Islet precursor cell (in vitro differentiated cells): ENCODE results near the gene KRTAP10-10.

Source experiments
- DNase-seq: peaks from one replicate; pipeline ENCODE4 v3.0.0-alpha.2; 2018

Gene KRTAP10-10

GRCh38 chr21:44686000-44686781 lies 49.0 kb downstream of the KRTAP10-10 start:
- no peak for DNase-seq

GRCh38 chr21:44686843-44687561 lies 49.8 kb downstream of the KRTAP10-10 start:
- no peak for DNase-seq

DNA sequence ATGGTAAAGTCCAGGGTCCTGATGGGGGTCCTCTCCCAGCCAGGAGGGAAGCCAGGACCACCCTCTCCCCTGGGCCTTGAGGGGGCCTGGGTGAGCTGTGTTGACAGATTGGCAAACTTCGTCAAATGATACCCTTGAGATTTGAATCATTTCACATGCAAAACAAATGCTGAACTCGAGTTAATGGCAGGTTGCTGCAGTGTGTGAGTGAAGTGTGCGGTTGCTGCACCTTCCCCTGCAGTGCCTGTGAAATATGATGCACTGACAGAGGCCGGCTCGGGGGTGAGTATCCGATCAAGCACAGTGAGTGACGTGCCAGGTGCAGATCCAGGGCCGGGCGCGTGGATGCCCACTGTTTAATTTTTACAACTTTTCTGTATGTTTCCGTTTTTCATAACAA lies 50.5 kb downstream of the KRTAP10-10 start:
- no peak for DNase-seq
